Measurements from ENCODE around the gene ETV7.

Gene ETV7

DNA sequence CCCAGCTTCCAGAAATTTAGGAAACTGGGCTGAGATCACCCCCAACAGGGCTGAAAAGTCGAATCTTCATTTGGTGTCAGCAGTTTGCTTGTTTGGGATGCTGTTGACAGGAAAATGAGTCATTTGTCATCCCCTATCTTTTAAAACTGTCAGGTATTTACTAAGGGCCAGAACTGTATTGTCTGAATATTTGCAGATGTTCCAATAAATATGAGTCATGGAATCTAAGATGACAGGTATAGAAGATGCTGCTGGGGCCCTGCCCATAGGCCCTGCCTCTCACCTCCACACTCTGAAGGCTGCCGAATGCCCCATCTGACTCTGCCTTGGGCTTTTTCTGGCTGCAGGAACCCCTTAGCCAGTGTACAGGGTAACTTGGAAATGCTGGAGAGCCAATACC lies 3.9 kb downstream of the ETV7 start:
- no peak for DNase-seq (ENCODE audit: low read depth, low spot score)

DNA sequence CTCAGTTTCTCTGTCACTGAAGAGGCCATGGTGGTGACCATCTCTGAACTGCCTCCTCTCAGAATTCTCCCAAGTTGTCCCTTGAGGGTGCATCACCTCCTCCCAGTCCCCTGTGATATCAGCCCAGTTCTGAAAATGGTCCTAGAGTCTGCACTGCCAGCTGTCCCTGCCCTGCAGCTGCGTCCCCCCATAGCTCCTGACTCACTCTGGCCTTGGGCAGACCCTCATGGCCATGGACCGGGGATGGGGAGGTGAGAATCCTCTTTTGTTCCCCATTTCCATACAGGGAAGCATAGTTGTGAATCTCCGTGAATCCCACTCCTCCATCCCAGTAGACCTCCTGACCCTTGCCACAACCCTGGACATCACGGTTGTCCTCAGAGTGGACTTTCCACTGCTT lies 4.5 kb downstream of the ETV7 start:
- DNase-seq (ENCODE audit: low read depth, low spot score) = no peak

DNA sequence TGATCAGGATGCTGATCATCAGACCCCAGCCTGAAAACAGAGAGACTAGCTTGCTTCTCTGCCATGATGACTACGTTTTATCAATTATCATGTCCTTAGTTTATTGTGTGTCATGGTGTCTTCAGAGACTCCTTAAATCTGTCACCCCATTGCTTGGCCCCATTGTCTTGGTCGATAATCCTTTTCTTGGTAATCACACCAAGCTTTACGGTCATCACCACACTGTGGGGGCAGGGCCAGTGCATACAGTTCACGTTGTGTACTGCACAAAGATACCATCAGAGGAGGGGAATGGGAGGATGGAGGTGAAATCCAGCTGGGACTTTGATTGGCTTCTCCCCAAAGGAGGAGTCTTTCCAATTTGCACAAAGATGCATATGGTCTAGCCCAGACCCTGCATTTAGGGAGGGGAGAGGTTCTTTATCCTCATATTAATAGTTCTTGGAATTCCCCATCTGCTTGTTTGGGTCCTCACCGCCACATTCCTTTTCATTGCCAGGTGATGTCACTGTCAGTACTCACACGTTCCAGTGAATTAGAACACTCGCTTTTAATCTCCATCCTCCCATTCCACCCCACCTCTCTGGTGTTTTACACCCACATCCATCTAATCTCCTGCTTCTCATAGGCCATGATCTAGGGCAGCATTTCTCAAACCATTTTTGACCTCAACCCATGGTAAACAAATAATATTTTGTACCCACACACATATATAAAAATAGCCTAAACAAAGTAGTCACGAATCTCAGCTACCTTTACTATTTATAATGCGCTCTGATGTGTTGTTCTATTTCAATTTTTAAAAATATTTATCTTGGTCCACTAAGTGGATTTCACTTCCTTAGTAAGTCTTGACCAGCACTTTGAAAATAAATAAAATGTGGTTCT lies 5.7 kb downstream of the ETV7 start:
- no peak for DNase-seq (ENCODE audit: low read depth, low spot score)

DNA sequence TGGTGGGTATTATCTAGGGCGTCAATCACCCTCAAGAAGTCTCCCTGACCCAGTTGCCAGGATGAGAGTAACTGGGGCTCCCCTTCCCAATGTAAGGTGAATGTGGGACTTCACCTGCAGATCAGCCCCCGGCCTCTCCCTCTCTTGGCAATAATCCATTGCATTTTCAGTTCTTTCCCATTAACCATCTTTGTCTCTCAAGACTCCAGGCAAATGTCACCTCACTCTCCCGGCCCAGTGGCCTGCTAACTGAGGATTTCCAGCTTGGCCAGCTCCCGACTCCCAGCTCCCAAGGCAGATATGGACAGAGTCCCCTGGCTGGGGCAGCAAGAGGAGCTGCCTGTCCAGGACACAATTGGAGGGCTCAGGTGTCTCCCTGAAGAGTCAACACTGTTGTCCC lies 7.3 kb downstream of the ETV7 start:
- no peak for DNase-seq (ENCODE audit: low read depth, low spot score)

DNA sequence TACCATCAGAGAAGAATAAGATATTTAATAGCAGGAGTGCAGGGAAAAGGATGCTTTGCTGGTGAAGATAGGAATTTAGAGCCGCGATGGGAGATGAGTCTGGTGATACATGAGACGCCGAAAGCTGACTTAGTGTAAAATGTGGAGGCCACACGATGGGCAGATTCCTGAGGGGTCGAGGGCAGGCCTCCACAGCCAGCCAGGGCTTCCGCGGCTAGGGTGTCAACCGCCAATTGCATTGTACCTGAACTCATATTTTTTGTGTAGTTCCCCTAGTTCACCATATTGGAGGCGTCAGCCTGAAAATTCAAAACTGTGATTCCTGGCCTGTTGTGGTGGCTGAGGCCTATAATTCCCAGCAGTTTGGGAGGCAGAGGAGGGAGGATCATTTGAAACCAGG lies 8.5 kb downstream of the ETV7 start:
- DNase-seq (ENCODE audit: low read depth, low spot score) = no peak

DNA sequence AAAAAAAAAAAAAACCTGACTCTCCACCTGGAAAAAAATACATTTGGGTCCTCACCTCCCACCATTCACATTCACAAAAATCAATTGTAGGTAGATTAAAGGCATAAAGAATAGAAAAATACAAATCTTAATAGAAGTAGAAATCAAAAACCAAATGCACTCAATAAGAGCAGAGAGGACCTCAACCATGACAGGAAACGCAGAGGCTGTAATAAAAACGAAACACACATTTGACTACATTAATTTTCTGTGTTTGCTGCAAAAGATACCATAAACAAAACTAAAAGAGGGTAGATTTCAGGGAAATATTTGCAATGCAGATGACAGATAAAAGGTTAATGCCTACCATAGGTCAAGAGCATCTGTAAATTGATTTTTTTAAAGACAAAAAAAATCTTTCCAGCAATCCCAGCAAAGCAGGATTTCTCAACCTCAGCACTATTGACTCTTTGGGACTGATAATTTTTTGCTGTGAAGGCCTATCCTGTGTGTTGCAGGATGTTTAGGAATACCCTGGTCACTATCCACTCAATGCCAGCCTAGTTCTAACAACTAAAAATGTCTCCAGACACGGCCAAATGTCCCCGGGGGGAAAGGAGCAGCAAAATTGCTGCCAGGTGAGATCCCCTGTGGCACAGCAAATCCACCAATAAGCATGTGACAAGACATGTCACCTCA lies 9.1 kb downstream of the ETV7 start:
- DNase-seq (ENCODE audit: low read depth, low spot score) = no peak

DNA sequence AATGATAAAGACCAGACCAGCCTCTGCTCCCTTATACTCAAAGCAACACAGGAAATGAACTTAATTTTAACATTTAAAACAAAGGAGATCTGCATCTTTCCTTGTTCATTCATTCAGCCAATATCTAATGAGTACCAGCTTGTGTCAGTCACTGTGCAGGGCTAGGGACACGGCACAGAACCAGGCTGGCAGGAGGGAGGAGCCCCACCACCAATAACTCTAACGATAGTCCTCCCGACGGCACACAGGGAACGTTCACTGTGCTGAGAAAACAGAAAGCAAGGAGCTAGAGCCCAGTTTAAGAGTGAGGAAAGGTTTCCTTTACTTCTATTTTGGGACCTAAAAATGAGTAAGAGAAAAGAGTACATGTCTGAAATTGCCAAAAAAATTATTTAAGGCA lies 9.9 kb downstream of the ETV7 start:
- no peak for DNase-seq (ENCODE audit: low read depth, low spot score)

DNA sequence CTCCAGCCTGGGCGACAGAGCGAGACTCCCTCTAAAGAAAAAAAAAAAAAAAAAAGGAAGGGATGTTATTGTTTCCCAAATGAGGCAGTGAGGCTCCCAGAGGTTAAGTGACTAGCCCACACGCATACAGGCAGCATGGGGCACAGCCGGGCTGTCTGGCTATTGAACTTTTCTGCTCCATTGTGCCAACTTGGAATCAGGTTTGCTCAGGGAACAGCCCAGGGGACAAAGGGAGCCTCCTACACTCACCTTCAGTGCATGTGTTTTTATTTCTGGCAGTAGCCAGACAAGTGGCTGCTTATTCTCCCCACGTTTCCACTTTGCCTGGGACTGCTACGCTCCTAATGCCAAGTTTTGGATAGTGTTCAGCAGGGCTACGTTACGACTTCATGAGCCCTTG lies 10.7 kb downstream of the ETV7 start:
- DNase-seq (ENCODE audit: low read depth, low spot score) = no peak

DNA sequence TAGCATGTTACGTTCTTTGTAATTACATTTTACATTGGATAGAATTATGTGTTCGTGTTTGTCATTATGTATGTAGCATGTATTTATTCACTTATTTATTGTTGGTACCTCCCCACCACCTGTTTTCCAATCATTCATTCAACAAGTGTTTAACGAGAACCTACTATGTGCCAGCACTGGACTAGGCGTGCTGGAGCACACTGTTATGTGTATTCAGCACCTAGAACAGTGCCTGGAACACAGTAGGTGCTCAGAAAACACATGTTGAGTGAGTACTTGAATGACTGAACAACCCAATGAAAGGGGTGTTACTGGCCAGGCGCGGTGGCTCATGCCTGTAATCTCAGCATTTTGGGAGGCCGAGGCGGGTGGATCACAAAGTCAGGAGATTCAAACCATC lies 11.3 kb downstream of the ETV7 start:
- no peak for DNase-seq (ENCODE audit: low read depth, low spot score)

DNA sequence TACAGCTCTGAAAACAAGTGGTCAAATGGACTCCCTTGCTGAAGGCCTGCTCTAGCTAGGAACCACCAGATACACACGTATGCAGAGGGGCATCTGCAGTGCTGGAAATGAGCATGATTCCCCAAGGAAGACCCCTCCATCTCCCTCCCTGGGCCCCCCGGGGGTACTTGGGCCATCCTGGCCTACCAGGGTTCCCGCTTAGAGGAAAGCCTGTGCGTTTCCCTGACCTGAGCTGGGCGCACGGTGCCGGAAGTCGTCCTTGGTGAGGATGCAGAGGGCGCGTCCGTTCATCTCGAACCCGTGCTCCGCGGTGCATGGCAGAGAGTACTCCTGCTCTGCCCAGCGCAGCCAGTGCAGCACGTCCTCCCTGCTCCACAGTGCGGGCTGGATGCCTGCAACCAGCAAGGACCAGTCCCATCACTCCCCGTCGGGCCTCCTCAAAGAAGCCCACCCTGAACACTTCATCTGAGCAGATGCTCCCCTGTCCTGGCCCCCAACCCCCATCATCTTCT lies 11.8 kb downstream of the ETV7 start:
- no peak for DNase-seq (ENCODE audit: low read depth, low spot score)

DNA sequence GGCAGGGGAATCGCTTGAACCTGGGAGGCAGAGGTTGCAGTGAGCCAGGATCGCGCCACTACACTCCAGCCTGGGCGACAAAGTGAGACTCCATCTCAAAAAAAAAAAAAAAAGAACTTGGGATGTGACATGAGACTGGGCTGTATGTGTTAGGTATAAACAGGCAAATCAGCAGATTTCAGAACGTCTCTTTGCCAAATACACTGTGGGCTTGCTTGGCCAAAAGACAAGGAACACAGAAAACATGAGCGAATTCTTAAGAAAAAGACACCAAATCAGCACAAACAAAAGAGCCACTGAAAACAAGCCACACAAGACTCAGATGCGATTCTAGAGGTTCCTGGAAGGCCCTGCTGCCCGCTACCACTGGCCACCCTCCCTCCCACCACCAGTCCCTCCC lies 12.5 kb downstream of the ETV7 start:
- DNase-seq (ENCODE audit: low read depth, low spot score) = no peak

DNA sequence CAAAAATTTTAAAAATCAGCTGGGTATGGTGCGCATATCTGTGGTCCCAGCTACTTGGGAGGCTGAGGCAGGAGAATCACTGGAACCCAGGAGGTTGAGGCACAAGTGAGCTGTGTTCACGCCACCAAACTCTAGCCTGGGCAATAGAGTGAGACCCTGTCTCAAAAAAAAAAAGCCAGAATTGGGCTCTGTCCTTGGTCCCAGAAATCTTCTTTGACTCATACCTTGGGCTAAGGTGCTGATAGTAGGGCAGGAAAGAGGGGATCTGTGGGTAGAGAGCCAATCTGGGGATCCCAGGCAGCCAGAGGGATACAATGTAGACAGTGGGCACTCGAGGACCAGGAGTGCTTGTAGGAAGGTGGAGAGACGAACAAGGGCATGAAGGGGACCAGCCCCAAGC lies 13.3 kb downstream of the ETV7 start:
- DNase-seq (ENCODE audit: low read depth, low spot score) = no peak

DNA sequence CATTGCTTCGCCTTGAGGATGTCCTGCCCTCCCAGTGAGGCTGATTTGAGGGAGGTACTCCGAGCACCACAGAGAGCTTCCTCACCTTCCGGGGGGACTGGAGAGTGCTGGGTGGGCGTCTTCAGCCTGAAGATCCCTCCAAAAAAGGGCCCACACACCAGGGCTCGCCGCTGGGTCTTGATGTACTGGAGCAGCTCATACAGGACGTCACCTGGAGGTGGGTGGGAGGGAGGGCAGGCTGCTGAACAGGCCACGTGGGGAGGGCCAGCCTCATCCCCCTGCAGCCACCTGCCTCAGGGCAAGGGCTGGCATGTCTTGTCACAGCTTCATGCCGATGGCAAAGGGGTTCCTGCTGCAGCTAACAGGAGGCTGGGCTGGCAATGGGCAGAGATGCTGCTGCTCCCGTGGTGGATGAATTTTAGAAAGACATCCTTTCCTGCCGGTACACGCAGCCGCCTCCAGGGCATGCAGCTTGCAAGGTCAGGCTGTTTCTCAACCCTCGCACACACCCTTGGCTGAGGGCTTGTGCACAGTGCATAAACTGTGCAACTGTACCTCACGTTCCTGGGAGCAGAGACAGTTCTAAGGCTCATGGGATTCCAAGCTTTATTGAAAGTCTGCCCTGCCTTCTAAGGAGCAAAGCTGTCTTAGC lies 14.0 kb downstream of the ETV7 start:
- DNase-seq (ENCODE audit: low read depth, low spot score) = no peak

DNA sequence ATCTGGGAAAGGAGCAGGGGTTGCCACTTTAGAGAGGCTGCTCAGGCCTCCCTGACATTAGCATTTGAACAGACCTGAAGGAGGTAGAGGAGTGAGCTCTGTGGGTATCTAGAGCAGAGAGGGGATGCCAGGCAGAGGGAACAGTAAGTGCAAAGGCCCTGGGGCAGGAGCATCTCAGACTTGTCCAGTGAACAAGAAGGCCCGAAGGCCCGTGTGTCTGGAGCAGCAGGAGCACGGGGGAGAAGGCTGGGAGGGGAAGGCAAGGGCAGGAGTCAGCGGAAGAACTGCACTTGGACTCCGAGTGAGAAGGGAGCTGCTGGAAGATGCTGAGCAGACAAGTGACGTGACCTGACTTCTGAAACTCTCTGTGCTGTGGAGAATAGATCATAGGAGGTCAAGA lies 15.4 kb downstream of the ETV7 start:
- DNase-seq (ENCODE audit: low read depth, low spot score) = no peak

DNA sequence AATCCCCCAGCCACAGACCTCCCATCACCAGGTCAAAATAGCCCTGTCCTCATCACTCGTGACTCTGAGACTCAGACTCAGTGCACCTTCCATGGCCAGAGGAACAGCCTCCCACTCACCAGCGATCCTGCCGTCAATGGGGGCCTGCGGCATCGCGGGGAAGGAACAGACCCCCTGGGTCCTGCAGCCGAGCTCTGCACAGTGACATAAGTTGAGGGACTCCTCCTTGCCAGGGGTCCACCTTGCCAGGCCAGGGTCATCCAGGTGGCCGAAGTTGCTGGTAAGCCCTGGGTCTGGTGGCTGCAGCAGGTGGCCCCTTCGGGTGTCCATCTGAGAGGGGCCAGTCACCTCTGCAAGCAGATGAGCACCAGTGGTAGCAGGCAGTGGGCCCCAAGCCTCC lies 16.3 kb downstream of the ETV7 start:
- no peak for DNase-seq (ENCODE audit: low read depth, low spot score)

DNA sequence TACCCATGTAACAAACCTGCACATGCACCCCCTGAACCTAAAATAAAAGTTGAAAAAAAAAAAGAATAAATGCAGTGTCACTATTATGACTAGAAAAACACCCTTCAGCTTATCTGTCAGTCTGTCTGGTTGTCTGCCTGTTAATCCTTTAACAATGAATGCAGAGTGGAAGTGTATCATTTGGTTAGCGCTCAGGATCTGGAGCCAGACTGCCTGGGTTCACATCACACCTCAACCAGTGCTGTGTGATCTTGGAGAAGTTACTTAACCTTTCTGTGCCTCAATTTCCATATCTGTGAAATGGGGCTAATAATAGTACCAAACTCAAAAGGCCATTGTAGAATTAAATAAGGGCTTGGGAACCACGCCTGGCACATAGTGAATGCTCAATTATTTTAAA lies 16.8 kb downstream of the ETV7 start:
- DNase-seq (ENCODE audit: low read depth, low spot score) = no peak

DNA sequence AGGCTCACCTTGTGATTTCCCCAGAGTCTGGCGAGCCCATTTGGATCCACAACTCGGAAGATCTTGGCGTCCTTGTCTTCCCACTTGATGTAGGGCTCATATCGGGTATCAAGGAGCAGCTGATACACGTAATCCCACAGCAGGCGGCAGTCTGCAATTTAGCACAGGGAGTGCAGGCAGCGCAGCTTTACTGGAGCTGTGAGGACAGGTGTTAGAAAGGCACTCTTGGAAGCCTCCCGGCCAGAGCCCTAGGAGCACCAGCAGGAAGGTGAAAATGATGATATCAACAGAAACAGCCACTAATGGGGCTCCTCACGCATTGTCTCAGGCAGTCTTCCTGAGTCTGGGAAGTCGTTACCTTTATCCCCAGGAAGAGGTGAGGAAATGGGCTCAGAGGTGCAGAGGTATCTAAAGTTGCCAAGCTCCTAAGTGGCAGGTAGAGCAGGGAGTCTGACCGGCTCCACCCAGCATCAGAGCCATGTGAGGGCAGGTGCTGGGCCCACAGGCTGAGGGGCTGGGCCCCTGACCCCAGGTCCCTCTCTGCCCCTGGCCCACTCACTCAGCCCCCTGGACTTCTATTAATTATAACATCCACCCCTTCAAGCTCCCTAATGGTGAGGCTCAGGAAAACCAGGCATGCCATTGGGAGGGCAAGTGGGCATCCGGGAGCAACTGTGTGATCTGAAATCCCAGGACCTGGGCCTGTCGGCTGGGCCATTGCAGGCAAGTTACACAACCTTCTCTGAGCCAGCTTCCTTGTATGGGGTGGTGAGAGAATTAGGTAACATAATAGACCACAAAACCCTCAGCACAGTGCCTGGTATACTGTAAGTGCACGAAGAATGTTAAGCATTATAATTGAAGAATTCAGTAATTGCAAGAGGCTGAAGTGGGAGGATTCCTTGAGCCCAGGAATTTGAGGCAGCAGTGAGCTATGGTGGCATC lies 18.3 kb downstream of the ETV7 start:
- DNase-seq (ENCODE audit: low read depth, low spot score) = no peak

DNA sequence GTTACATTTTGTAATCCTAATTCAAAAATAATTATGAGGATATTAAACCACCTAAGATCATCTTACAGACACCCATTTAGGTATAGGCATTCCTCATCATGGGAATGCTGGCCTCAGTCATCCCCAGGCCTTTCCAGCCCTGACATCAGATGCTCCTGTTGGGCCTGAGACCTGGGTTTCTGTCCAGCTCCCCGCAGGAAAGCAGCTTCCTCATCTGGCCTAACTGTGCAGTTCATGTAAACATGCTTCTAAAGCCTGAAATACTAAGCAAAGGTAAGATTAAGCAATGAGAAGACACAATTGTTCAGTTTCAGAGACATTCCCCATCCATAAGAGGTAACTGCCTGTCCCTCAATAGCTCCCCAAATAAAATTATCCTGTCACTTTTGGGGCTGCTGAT lies 19.0 kb downstream of the ETV7 start:
- DNase-seq (ENCODE audit: low read depth, low spot score) = no peak

DNA sequence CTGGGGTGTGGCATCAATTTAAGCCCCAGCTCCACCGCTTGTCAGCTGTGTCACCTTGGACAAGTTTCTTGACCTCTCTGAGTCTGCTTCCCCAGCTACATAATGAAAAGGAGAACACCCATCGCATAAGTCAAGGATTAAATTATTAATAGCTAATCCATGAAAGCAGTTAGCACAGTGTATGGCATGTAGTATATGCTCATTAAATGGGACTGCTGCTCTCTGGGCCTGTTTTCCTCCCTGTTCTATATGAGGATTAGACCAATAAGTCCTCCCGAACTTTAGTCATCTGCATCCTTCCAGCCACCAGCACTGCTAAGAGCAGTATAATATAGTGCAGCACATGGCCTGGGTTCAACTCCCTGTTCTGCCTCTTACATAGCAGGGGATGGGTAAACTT lies 19.7 kb downstream of the ETV7 start:
- no peak for DNase-seq (ENCODE audit: low read depth, low spot score)

DNA sequence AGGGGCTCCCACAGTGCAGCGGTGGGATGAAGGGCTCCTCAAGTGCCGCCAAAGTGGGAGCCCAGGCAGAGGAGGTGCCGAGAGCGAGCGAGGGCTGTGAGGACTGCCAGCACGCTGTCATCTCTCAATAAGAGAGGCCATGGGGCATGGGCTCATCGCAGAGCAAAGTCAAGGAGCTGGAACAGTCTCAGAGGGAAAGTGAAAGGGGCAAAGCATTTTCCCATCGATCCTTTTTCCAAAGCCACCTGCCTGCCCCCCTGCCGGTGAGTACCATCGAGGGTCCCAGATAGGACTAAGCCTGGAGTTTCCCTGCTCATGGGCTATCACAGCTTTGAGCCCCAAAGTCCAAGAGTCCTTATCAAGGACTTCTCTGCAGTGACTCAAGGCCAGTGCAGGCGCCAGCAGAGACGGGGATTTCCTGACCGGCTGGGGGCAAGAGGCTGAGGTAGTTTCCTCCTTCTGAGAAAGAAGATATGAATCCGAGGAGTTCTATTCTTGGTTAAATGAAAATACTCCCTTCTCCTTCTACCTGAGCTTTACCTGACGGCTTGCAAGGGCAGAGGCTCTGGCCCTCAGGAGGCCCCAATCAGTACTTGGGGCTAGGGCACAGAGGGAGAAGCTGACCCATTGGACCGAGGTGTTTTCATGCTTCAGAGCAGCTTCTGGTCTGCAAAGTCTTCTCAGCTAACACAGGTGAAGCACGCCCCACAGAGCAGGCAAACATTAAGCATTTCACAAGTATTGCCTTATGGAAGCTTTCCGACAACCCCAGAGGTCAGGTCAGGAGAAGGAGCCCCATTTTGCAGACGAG lies 22.6 kb downstream of the ETV7 start:
- DNase-seq (ENCODE audit: low read depth, low spot score) = no peak
